Globus pallidus (tissue), 1 donor: ENCODE data around the gene PRKX.
"Not testable (repeated sequence)": the region's sequence is repeated elsewhere in the genome, so short reads cannot be mapped to it uniquely, and the experiment has no call there.

Experiments used
- DNase-seq: peaks from one replicate; pipeline ENCODE4 v3.0.0-alpha.2; 2015; ENCODE audit warnings: low spot score

Gene PRKX

DNA sequence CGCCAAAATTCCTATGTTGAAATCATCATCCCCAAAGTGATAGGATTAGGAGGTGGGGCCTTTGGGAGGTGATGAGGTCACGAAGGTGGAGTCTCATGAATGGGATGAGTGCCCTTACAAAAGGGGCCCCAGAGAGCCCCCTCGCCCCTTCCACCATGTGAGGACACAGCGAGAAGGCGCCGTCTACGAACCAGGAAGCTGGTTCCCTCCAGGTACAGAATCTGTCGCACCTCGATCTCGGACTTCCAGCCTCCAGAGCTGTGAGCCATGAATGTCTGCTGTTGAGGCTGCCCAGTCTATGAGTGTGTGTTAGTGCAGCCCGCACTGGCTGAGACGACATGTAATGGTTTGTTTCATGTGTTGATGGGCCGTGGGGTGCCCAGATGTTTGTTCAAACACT lies 60.3 kb downstream of the PRKX start:
- no peak for DNase-seq

DNA sequence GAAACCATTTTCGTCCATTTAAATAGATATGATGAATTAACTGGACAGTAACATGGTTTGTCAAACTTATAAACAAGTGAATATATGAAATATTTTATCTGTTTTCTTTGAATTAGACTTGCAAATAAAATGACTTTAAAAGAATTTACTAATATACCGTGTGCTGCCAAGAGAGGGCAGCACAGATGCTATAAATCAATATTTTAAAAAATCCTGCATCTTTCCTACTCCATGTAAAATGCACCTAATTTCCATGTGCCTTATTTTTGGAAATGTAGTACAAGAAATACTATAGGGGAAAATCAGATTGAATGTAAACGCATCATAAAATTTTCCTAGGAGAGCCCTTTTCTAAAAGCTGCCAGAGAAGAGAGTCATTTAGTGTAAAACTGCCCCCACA lies 62.2 kb downstream of the PRKX start:
- no peak for DNase-seq

DNA sequence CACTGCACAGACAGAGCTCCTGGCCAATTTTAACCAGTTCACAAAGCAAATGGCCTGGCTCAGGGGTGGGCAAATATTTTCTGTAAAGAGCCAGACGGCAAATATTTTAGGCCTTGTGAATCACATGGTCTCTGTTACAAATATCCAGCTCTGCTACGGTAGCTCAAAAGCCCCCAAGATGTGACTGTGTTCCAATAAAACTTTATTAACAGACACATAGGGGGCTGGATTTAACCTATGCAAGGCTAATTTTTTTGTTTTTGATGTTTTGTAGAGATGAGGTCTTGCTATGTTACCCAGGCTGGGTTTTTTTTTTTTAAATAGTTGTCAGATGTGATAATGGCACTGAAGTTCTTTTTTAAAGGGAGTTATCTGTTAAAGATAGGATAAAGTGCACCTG lies 65.4 kb downstream of the PRKX start:
- no peak for DNase-seq

DNA sequence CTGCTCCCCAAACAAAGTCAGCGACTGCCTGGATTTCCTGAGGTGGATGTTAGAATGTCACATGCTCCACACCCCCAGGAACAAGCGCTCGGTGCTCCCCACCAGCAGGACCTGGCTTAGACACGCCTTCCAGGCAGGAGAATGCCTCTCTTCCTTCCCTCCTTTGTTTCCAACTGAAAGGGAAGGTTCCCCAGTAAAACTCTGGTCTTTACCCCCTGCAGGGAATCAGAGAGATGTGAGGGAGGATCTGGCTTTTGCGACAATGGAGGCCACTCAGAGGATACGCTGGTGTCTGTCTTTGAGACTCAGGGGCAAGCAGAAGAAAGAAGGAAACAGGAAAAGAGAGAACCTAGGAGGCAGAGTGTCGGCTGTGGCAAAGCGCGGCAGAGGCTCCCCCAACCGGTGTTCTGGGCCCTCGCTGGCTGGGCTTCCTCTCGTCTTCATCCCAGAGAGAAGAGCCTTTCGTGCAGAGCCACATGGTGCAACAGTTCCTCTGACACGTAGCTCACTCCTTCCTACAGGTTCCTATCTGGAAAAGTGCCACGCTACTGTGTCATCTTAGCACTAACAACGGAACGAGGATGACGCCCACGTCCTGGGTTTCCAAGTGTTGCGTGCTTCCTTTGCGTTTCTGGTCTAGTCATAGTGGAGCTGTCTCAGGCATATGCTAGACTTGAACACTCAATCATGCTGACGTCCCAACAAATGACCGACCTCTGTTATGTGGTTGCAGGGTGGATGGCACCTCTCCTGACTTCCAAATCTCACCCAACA lies 73.4 kb downstream of the PRKX start:
- DNase-seq: not testable (repeated sequence)

DNA sequence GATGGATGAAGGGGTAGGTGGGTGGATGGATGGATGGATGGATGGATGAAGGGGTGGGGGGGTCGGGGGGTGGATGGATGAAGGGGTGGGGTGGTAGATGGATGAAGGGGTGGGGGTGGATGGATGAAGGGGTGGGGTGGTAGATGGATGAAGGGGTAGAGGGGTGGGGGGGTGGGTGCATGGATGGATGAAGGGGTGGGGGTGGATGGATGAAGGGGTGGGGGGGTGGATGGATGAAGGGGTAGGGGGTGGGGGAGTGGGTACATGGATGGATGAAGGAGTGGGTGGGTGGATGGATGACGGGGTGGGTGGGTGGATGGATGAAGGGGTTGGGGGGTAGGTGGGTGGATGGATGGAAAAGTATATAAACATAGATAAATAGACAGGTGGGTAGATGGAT lies 74.2 kb downstream of the PRKX start:
- no peak for DNase-seq

DNA sequence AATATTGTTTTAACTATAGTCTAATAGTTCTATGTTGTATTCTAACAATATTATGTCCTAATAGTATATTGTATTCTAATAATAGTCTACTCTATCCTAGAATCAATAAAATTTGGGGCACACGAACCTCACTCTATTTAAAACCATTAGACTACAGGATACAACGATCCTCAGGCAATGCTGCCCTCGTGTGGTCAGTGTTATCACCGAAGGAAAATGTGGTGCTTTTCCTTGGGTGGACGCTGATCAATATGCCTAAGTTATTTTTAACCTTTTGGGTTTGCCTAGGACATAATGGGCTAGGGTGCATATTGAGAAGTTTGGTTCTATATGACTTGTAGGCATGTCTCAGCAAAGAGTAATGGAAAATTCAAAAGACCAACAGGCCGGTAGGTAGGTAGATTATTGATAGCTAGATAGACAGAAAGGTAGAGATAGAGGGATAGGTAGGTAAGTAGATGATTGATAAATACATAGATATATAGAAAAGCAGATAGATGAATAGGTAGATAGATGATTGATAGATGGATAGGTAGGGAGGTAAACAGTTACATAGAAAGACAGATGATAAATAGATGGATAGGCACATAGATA lies 75.1 kb downstream of the PRKX start:
- DNase-seq: peak; percentile 4

DNA sequence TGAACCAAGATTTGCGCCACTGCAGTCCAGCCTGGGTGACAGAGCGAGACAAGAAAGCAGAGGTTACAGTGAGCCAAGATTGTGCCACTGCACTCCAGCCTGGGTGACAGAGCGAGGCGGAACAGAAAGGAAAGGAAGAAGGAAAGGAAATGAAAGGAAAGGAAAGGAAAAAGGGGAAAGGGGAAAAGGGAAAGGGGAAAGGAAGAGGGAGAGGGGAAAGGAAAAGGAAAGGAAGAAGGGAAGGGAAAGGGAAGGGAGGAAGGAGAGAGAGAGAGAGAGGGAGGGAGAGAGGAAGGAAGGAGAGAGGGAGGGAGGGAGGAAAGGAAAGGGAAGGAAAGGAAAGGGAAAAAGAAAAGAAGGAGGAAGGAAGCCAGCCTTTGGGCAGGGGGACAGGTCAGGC lies 76.6 kb downstream of the PRKX start:
- no peak for DNase-seq

DNA sequence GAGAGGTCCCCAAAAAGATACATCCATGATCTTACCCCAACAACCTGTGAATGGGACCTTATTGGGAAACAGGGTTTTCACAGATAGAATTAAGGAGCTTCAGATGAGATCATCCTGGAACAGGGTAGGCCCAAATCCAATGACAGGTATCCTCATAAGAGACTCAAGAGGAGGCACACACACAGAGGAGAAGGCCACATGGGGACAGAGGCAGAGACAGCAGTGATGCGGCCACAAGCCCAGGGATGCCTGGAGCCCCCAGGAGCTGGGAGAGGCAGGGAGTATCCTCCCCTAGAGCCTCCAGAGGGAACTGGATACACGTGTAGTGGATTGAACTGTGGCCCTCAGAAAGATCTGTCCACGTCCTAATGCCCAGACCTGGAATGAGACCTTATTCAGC lies 82.3 kb downstream of the PRKX start:
- DNase-seq: no peak

DNA sequence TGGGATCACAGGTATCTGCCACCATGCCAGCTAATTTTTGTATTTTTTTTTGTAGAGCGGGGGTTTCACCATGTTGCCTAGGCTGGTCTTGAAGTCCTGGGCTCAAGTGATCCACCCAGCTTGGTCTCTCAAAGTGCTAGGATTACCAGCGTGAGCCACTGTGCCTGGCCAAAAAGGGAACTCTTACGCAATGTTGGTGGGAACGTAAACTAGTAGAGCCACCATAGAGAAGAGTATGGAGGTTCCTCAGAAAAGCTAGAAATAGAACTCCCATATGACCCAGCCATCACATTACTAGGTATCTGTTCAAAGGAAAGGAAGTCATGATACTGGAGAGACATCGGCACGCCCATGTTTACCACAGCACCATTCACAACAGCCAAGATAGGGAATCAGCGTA lies 85.9 kb downstream of the PRKX start:
- DNase-seq: no peak

DNA sequence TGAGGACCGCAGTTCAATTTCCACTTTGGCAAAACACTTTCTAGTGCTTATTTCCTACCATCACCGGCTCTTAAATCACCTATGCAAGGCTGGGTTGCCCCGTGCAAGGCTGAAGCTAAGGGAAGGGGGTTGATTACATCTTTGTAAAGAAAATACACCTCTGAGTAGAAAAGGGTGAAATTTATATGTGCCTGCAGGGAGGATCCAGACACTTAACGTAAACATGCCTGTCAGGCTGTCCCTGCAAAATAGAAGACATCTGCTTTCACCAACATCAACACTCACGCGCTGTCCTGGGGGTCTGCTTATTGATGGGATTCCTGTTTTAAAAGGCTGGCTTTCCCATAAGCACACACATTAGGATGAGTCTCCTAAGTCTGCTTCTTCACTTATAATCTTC lies 92.0 kb downstream of the PRKX start:
- no peak for DNase-seq

DNA sequence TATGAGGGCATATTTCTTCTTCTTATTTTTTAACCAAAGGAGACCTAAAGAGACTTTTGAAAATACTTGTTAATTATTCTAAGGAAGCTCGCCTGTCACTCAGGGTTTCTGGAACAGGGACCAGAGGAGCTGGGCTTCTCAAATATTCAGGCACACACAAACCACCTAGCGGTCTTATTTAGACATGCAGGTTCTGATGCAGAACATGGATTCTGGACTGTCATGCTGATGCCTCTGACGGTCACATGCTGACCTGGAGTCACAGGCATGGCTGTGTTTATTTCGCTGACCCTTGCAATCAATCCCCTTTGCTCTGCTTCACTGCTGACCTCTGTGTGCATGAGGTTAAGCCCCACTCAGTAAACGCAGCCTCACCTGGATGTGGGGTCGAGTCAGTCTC lies 101.7 kb downstream of the PRKX start:
- DNase-seq: not testable (repeated sequence)

DNA sequence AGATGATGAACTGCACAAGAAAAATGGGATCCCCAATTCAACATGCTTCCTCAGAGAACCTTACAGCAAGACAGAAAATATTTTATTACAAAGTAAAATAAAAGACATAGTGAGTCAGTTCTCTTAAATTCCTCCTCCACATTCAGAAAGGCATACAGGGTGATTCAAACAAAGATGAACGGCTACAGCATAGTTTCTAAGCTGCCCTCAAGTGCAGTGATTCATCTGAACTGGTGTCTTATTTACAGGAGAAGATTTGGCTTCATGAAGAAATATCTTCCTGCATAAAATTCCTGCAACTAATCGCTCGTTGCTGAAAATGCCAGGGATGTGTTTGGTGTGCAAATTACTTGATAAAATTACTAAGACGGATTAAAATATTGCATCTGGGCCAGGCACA lies 103.6 kb downstream of the PRKX start:
- no peak for DNase-seq

DNA sequence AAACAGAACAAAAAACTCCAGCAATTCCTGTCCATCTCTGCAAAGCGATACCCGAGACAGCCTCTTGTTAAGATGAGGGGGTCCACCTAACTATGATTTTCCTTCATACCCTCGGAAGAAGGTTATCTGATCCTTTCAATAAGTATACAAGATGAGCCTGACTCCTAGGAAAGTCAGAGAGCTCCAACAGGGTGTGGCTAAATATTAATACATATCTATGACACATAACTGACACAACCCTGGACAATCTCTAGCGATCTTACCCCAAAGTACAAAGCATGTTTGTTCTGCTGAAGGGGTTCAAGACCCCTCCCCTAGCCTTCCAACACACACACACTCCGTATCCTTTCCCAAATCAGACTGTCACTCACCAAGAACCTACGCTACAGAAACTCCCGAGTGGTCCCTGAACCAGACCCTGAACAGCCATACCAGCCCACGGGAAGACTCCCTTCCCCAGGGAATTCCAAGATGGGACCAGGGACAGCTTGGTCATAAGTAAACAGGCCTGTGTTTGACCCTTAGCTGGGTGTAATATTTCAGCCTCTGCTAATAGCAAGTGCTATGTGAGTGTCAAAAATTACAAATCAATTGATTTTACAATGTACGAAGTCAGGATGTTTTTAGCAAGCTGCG lies 110.3 kb downstream of the PRKX start:
- no peak for DNase-seq

DNA sequence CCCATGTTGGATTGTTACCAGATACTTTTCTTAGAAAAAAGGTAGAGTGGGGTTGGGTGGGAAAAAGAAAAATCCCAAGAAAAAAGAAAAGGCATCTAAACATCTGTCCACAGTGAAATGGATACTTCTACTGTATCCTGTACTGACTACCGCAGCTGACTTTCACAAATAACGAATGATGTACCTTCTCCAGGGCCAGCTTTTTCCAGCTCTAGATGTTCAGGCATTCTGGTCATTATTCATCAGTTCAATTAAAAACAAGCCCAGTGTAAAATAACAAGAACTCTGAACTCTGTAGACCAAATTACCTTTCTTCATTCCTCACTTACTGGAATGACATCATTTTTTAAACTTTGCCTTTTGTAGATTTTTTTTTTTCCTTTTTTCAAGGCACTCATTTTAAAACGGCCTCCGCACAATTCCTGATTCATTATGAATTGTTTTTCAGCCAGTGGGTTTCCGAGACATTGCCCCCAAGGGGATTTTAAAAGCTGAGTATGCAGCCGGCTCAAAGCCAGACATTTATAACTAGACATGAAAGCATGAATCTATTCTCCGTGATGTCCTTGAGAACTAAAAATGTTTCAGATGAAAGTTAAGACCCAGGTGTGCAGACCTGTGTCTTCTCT lies 113.5 kb downstream of the PRKX start:
- no peak for DNase-seq

DNA sequence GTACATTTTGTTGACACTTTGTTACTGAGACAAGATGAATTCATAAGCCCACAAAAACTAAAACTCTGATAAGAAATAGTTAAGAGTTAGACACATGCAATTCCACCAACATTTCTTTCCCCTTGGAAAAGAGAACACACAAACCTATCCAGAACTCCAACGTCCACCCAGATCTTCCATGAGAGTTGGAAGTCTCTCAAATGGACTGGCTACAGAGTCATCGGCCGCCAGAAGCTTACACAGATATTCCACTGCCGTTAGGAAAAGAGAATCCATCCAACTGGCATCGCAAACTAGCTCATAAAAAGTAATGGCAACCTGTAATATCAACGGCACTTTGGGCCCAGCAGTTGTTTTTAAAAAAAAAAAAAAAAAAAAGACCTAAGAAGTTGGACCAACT lies 114.7 kb downstream of the PRKX start:
- DNase-seq: no peak

DNA sequence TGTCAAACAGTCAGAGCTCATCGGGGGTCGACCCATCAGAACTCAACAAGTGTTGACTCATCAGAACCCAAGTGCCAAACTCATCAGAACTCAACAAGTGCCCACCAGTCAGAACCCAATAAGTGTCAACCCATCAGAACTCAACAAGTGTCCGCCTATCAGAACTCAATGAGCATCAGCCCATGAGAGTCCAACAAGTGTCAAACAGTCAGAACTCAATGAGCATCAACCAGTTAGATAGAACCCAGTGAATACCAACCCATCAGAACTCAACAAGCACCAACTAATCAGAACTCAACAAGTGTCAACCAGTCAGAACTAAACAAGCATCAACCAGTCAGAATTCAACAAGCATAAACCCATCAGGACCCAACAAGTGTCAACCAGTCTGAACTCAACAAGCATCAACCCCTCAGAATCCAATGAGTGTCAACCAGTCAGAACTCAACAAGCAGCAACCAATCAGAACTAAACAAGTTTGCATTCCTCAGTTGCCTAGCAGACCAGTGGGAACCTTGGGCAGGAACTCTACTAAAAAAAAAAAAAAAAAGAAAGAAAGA lies 115.3 kb downstream of the PRKX start:
- no peak for DNase-seq

DNA sequence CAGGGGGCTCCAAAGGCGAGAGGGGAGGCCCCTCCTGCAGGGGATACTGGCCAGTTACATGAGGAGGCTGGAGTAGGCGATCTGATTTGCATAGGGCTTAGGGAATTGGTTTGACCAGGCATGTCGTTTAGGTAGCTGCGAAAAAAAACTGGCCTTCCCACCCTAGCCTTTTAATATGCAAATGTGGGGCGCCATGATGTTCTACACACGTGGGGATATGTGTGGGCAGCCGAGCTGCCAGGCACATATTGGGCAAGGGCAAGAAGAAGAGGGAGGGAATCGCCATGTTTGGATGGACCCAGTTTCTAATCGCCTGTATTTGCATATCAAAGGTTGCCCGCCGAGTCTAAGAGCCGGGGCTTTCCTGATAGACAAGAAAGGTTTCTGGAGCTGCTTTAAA lies 121.3 kb downstream of the PRKX start:
- DNase-seq: no peak

DNA sequence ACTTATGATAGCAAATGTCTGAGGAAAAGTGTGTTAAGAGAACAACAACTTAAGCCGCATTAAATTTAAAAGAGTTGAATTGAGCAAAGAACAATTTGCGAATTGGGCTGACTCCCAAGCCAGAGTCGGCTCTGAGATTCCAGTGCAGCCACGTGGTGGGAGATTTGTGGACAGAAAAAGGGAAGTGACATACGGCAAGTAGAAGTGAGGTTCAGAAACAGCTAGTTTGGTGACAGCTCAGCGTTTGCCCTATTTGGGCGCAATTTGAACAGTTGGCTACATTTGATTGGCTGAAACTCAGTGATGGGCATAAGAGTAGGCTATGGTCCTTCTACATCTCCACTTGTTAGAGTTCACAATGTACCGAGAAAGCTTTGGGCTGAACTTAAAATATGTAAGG lies 124.0 kb downstream of the PRKX start:
- no peak for DNase-seq

DNA sequence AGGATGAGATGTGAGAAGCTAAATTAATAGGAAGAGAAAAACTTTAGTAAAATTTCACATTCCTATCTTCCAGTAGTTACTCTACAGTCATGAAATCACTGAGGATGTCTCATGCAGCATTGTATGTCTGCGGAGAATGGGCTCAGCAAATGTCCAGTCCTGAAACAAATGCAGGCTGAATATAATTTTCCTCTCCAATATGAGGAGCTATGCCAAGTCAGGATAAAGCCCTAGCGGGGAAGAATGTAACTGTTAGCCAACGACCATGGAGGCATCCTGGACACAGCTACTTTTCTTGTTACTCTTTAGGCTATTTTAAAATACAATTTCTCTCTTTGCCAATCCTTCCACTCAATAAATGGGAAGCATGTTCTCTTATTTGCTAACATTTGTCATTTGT lies 127.7 kb downstream of the PRKX start:
- no peak for DNase-seq

DNA sequence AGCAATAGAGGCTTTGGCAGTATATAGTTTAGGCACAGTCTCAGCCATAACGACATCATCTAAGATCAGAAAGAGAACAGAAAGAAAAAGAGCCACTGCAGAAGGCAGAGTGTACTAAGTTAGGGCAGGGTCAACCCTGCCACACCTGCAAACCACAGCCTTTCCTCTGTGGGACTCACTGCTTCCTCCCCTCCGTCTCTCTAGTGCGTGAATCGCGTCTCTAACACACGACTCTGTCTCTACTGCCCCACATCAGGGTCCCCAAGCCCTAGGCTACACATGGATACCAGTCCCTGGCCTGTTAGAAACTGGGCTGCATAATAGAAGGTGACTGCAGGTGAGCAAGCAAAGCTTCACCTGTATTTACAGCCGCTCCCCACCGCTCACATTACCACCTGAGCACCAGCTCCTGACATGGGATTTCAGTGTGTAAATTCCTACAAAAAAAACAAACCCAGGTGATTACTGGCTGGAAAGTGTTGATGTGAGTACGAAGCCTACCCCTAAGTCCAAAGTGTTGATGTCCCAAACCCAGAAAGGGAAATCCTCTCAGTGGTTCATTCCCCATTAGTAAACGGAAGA lies 128.9 kb downstream of the PRKX start:
- no peak for DNase-seq

DNA sequence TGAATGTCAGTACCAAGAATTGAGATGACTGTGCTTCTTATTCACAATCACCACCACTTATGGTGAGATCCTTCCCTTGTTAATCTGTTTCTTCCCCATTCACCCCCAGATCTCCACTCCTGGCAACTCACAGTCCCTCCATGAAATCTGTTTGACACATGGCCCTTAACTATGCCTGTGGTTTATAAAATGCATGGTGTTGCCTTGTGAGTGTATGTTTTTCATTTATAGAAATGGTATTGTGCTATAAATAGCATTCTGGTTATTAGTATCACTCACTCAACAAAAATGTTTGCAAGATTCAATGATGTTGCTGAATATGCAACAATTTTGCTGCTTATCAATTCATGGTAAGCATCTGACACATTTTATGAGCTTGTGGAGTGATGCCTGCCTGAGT lies 131.0 kb downstream of the PRKX start:
- no peak for DNase-seq

DNA sequence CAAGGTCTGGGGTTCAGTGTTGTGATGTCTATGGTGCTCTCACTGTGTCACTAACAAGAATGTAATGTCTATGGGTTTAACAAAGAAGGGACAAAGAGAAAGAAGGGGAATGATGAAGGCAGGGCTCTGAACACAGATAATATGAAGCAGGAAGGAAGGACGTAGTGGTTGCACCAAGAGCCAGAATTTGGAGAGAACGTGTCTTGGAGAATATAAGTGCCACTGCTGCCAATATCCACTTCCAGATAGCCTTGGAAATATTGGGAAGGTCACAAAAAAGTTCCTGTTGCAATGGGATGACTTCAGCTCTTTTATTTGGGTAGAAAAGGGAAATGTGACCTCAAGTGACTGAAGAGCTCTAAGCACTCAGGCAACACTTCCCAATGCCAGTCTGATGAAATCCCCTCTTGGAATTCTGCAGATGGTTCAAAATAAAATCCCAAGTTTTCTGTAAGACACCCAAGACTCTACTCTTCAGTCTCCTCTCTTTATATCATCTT lies 131.8 kb downstream of the PRKX start:
- no peak for DNase-seq
